Sigmoid colon (tissue), 7 donors: ENCODE measurements around the gene LMO7. TPM values are rescaled to one million over a fixed set of nuclear protein-coding genes. Genes with fewer than 3 reads are reported as not detected.

Experiments used
- DNase-seq: peaks from one replicate; pipeline ENCODE4 v3.0.0-alpha.2; 2019
- H3K27ac ChIP-seq, 4 donors: fragments of 200-600 bp; sonication (generic); one replicate each; pipeline ENCODE4 v1.5.1; 2016 to 2019; ENCODE audit warnings: mild to moderate bottlenecking in 1 of 4
- H3K27me3 ChIP-seq, 3 donors: fragments of 200-600 bp; sonication (generic); one replicate each; pipeline ENCODE4 v1.5.1; 2019; ENCODE audit warnings: mild to moderate bottlenecking in 1 of 3
- H3K36me3 ChIP-seq, 4 donors: fragments of 200-600 bp; sonication (generic); one replicate each; pipeline ENCODE4 v1.5.1; 2016 to 2019
- H3K4me1 ChIP-seq, 4 donors: fragments of 200-600 bp; sonication (generic); one replicate each; pipeline ENCODE4 v1.5.1; 2017 to 2019
- H3K4me3 ChIP-seq, 4 donors: fragments of 200-600 bp; sonication (generic); one replicate each; pipeline ENCODE4 v1.5.1; 2017 to 2019; ENCODE audit warnings: mild to moderate bottlenecking in 2 of 4, moderate library complexity in 1 of 4
- H3K9me3 ChIP-seq, 4 donors: fragments of 200-600 bp in 3 of 4; sonication (generic) in 3 of 4; one replicate each; pipeline versions ENCODE4 v1.5.1 to v1.6.1; 2013 to 2019
- EP300 ChIP-seq, 4 donors: sonication (generic); formaldehyde crosslinking; IDR thresholded peaks; one replicate each; pipeline ENCODE4 v1.6.1; 2017; ENCODE audit warnings: antibody characterized with exemption in 4 of 4
- POLR2A ChIP-seq, 2 donors: fragments of 450-650 bp; IDR thresholded peaks; one replicate each; pipeline ENCODE4 v1.6.1; 2016; ENCODE audit warnings: antibody characterized with exemption in 2 of 2, mild to moderate bottlenecking in 2 of 2, moderate library complexity in 2 of 2
- POLR2AphosphoS5 ChIP-seq, 4 donors: sonication (generic); formaldehyde crosslinking; IDR thresholded peaks; one replicate each; pipeline ENCODE4 v1.6.1; 2017; ENCODE audit warnings: antibody characterized with exemption in 4 of 4
- WGBS, 2 donors: extraction: QIAGEN DNeasy Blood & Tissue Kit; methylation state at CpG; one replicate each; pipeline ENCODE4 v1.1.7; 2013; 5-methylcytosine and 5-hydroxymethylcytosine counted together
- intact Hi-C: fragments of 100-400 bp; cut with DNase I; formaldehyde crosslinking; loops from one replicate; pipeline ENCODE4 v1.15.1; 2023
- polyA plus RNA-seq, 3 donors: library from polyadenylated mRNA; stranded (reverse); fragments of 200-250 nt; gene quantifications; one replicate each; pipeline ENCODE4 v1.2.3, GENCODE V29; 2013
- total RNA-seq, 4 donors: library from RNA; depleted of rRNA; stranded (reverse); fragments of >200 nt; gene quantifications; one replicate each; pipeline ENCODE4 v1.1.0, GENCODE V29; 2016
- TF ChIP-seq, protein P1 (sequence below), 4 experiments: fragments of 450-650 bp in 3 of 4; fragments of 200-600 bp in 1 of 4; IDR thresholded peaks; one replicate each; pipeline ENCODE4 v1.5.1; 2016 to 2019; ENCODE audit warnings: antibody characterized with exemption in 4 of 4, mild to moderate bottlenecking in 3 of 4, moderate library complexity in 2 of 4
- donor health status: healthy with polysubstance abuse.
- donor health status: Bipolar disorder and iron deficiency.
- donor health status: healthy.

Gene LMO7
- total and polyA plus RNA-seq, 7 donors, result 5.0 to 66.4 (median 19.4) TPM

DNA sequence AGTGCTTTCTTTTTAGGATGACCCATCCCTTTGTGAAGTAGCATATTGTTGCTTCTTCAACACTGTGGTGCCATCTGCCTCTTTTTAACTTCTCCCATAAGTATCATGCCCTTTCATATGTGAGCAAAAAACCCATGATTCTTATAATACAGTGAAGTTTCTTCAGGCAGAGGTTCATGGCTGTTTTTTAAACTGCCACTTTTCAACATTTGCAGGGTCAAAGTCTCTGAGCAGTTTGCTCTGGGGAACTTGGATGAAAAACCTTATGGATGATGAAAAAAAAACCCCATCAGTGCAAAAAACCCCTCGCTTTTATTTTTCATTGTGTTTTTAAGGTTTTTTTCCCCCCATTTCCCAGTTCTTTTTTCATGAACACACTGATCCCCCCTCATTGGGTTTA lies 158.5 kb downstream of the LMO7 start:
- intact Hi-C loops, result no loop called here
- WGBS, 2 donors, result 27 to 78% methylated on average over 1 of the region's 1 CpG
- DNase-seq, result no peak
- no peak overlapping the region for H3K4me3 ChIP-seq
- no peaks in the 10 kb centered on the region for H3K36me3 ChIP-seq
- H3K27me3 ChIP-seq, result no peaks in the 10 kb centered on the region
- H3K9me3 ChIP-seq, result no peaks in the 10 kb centered on the region
- H3K4me1 ChIP-seq, result no peaks in the 10 kb centered on the region
- no peak overlapping the region for H3K27ac ChIP-seq
- TF ChIP-seq POLR2AphosphoS5 (IDR thresholded peaks at IDR 0.05), result no peak

DNA sequence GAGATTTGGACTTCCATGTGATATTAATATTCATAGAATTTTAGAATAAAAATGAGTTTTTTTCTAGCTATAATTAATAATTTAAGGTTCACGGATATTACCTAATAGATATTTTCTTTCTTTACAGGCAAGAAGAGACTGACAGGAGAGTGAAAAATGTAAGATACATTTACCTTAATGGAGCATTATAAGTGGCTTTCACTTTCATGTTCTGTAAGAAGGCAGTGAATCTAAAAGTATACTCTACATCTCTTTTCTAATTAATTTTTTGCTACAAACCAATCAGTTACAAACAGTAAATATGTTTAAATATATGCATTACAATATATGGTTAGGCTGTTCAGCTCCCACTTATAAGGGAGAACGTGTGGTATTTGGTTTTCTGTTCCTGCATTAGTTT lies 159.1 kb downstream of the LMO7 start:
- 93 to 96% methylated on average over 2 of the region's 2 CpGs for WGBS, 2 donors
- intact Hi-C loops, result no loop called here
- H3K36me3 ChIP-seq, result no peaks in the 10 kb centered on the region
- no peak for DNase-seq
- H3K27me3 ChIP-seq, result no peaks in the 10 kb centered on the region
- TF ChIP-seq POLR2AphosphoS5 (IDR thresholded peaks at IDR 0.05), result no peak
- TF ChIP-seq EP300 (IDR thresholded peaks at IDR 0.05), result no peak
- TF ChIP-seq, protein P1, sequence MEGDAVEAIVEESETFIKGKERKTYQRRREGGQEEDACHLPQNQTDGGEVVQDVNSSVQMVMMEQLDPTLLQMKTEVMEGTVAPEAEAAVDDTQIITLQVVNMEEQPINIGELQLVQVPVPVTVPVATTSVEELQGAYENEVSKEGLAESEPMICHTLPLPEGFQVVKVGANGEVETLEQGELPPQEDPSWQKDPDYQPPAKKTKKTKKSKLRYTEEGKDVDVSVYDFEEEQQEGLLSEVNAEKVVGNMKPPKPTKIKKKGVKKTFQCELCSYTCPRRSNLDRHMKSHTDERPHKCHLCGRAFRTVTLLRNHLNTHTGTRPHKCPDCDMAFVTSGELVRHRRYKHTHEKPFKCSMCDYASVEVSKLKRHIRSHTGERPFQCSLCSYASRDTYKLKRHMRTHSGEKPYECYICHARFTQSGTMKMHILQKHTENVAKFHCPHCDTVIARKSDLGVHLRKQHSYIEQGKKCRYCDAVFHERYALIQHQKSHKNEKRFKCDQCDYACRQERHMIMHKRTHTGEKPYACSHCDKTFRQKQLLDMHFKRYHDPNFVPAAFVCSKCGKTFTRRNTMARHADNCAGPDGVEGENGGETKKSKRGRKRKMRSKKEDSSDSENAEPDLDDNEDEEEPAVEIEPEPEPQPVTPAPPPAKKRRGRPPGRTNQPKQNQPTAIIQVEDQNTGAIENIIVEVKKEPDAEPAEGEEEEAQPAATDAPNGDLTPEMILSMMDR (IDR thresholded peaks at IDR 0.05), result no peak
- no peak for TF ChIP-seq POLR2A (IDR thresholded peaks at IDR 0.05)
- no peaks in the 10 kb centered on the region for H3K9me3 ChIP-seq
- H3K4me1 ChIP-seq, result no peaks in the 10 kb centered on the region
- no peak overlapping the region for H3K4me3 ChIP-seq
- H3K27ac ChIP-seq, result no peak overlapping the region

GRCh38 chr13:75796825-75797224 lies 160.7 kb downstream of the LMO7 start:
- Histone ChIP-seq H3K36me3 (no peaks in the 10 kb centered on the region), H3K9me3 (no peaks in the 10 kb centered on the region), H3K27me3 (no peaks in the 10 kb centered on the region), H3K27ac (no peak overlapping the region), H3K4me3 (no peak overlapping the region), H3K4me1 (no peaks in the 10 kb centered on the region)
- intact Hi-C loops, result no loop called here
- no peak for DNase-seq
- 39 to 82% methylated on average over 5 of the region's 5 CpGs for WGBS, 2 donors
- TF ChIP-seq EP300 (IDR thresholded peaks at IDR 0.05) (no peak), POLR2AphosphoS5 (IDR thresholded peaks at IDR 0.05) (no peak), POLR2A (IDR thresholded peaks at IDR 0.05) (no peak)
- TF ChIP-seq, protein P1 (IDR thresholded peaks at IDR 0.05), result no peak

GRCh38 chr13:75797239-75797638 lies 161.1 kb downstream of the LMO7 start:
- TF ChIP-seq POLR2A (IDR thresholded peaks at IDR 0.05) (no peak), POLR2AphosphoS5 (IDR thresholded peaks at IDR 0.05) (no peak)
- TF ChIP-seq, protein P1 (IDR thresholded peaks at IDR 0.05), result no peak
- intact Hi-C loops, result no loop called here
- H3K9me3 ChIP-seq, result no peaks in the 10 kb centered on the region
- H3K4me1 ChIP-seq, result no peaks in the 10 kb centered on the region
- no peak overlapping the region for H3K27ac ChIP-seq
- no peak overlapping the region for H3K4me3 ChIP-seq
- H3K36me3 ChIP-seq, result no peaks in the 10 kb centered on the region
- WGBS, 2 donors, result 81 to 87% methylated on average over 2 of the region's 2 CpGs
- DNase-seq, result no peak
- H3K27me3 ChIP-seq, result no peaks in the 10 kb centered on the region

- H3K36me3 ChIP-seq, result no peaks in the 10 kb centered on the region
- no peaks in the 10 kb centered on the region for H3K4me1 ChIP-seq
- DNase-seq, result no peak
- H3K27ac ChIP-seq, result no peak overlapping the region
- H3K9me3 ChIP-seq, result no peaks in the 10 kb centered on the region
- H3K4me3 ChIP-seq, result no peak overlapping the region
- H3K27me3 ChIP-seq, result no peaks in the 10 kb centered on the region
- TF ChIP-seq POLR2A (IDR thresholded peaks at IDR 0.05) (no peak), POLR2AphosphoS5 (IDR thresholded peaks at IDR 0.05) (no peak), EP300 (IDR thresholded peaks at IDR 0.05) (no peak)
- TF ChIP-seq, protein P1 (IDR thresholded peaks at IDR 0.05), result no peak
- intact Hi-C loops, result no loop called here
- WGBS, 2 donors, result 93 to 100% methylated on average over 2 of the region's 2 CpGs
Observed at GRCh38 chr13:75797719-75798118, 161.6 kb downstream of the LMO7 start.
